Skeletal muscle tissue (tissue), 4 donors: ENCODE results near the gene KY. TPM values are rescaled to one million over a fixed set of nuclear protein-coding genes. Genes with fewer than 3 reads are reported as not detected.

Experiments used
- H3K27ac ChIP-seq: one replicate; pipeline ENCODE4 v1.7.0; 2013; ENCODE audit warnings: mild to moderate bottlenecking, low read depth, low read length, inconsistent platforms
- H3K27me3 ChIP-seq, 3 donors: one replicate each; pipeline ENCODE4 v1.7.0; 2013; ENCODE audit warnings: low read length in 3 of 3; ENCODE audit not compliant: control insufficient read depth in 3 of 3, insufficient read depth in 3 of 3
- H3K36me3 ChIP-seq, 3 donors: one replicate each; pipeline ENCODE4 v1.7.0; 2013; ENCODE audit warnings: low read length in 3 of 3; ENCODE audit not compliant: control insufficient read depth in 3 of 3, insufficient read depth in 3 of 3
- H3K4me1 ChIP-seq, 3 donors: one replicate each; pipeline ENCODE4 v1.7.0; 2013; ENCODE audit warnings: low read length in 3 of 3, mild to moderate bottlenecking in 3 of 3; ENCODE audit not compliant: control insufficient read depth in 3 of 3, insufficient read depth in 3 of 3
- H3K4me3 ChIP-seq, 3 donors: one replicate each; pipeline ENCODE4 v1.7.0; 2013; ENCODE audit warnings: low read length in 3 of 3
- H3K9ac ChIP-seq, 3 donors: one replicate each; pipeline ENCODE4 v1.7.0; 2013; ENCODE audit warnings: low read length in 3 of 3, mild to moderate bottlenecking in 3 of 3, moderate library complexity in 2 of 3, low read depth in 1 of 3
- H3K9me3 ChIP-seq, 3 donors: one replicate each; pipeline ENCODE4 v1.7.0; 2013; ENCODE audit warnings: low read length in 3 of 3; ENCODE audit not compliant: control insufficient read depth in 3 of 3
- total RNA-seq: library from RNA; depleted of rRNA; stranded (reverse); fragments of >200 nt; gene quantifications from one replicate; pipeline ENCODE4 v1.2.3, GENCODE V29; 2014
- donor health status: Osteomylitis.

Gene KY
- total RNA-seq, 1 donor from 2014 or later, result 61.6 TPM

GRCh38 chr3:134658555-134658954 is 7.7 kb upstream of the KY start:
- H3K4me1 ChIP-seq, result peaks cover 23 to 37% (median 32%) of the 10 kb centered on the region in 3 donors
- H3K4me3 ChIP-seq, result no peak overlapping the region
- H3K9ac ChIP-seq, result no peak overlapping the region
- no peaks in the 10 kb centered on the region for H3K27me3 ChIP-seq
- no peaks in the 10 kb centered on the region for H3K9me3 ChIP-seq
- H3K27ac ChIP-seq, result no peak overlapping the region
- H3K36me3 ChIP-seq, result no peaks in the 10 kb centered on the region

DNA sequence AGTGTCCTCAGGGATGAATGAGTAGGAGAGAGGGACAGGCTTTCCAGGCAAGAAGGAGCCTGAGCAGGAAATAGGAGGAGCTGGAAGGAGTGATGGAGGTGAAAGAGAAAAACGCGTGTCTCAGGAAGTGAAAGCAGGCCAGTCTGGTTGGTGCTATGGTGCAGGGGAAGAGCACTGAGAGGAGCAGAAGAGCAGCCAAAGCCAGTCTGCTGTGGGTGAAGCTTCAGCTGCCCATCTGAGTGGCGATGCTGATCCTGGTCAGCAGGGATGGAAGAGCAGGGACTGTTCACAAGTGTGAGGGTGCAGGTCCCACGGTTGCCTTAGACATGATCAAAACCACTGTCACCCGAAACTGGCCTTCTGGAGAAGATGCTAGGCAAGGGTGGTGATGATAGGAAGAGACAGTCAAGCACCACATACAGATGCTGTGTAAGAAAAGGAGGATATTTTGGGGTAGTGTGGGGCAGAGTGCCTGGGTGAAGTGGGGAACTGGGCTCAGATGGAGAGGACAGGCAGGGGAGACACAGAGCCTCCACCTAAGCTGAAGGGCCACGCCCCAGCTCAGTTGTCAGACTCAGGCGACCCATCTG is 5.5 kb upstream of the KY start:
- no peak overlapping the region for H3K9ac ChIP-seq
- peaks cover 31 to 41% (median 37%) of the 10 kb centered on the region in 3 donors for H3K4me1 ChIP-seq
- H3K27ac ChIP-seq, result no peak overlapping the region

GRCh38 chr3:134655706-134656105 is 4.9 kb upstream of the KY start:
- Histone ChIP-seq H3K27me3 (no peaks in the 10 kb centered on the region), H3K27ac (no peak overlapping the region), H3K9me3 (no peaks in the 10 kb centered on the region), H3K9ac (no peak overlapping the region), H3K4me3 (no peak overlapping the region), H3K36me3 (no peaks in the 10 kb centered on the region), H3K4me1 (peaks cover 33 to 44% (median 39%) of the 10 kb centered on the region in 3 donors)

More for the DNA sequence above, 5.5 kb upstream of the KY start:
- no peaks in the 10 kb centered on the region for H3K36me3 ChIP-seq
- no peaks in the 10 kb centered on the region for H3K27me3 ChIP-seq
- H3K4me3 ChIP-seq, result no peak overlapping the region
- H3K9me3 ChIP-seq, result no peaks in the 10 kb centered on the region

DNA sequence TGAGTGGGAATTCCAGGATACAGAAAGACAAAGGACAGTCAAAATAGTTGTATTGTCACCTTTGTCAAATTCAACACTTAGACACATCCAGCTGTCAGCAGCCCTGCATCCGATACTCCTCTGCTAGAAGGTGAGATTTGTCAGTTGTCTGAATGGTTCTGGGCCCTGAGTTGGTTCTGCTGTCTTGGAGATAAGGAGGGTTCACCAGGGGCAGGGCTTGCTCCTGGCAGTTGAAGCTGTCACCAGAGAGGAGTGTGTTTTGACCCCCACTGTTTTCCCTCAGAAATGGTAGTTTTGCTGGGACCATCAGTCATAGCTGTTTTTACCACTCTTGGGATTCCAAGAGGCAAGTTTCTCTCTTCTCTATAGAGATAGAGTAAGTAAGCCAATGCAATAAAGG is 3.2 kb upstream of the KY start:
- no peak overlapping the region for H3K4me3 ChIP-seq
- H3K27ac ChIP-seq, result no peak overlapping the region
- no peaks in the 10 kb centered on the region for H3K36me3 ChIP-seq
- no peaks in the 10 kb centered on the region for H3K9me3 ChIP-seq
- H3K27me3 ChIP-seq, result no peaks in the 10 kb centered on the region
- H3K4me1 ChIP-seq, result peaks cover 40% of the 10 kb centered on the region in 3 donors
- H3K9ac ChIP-seq, result no peak overlapping the region

DNA sequence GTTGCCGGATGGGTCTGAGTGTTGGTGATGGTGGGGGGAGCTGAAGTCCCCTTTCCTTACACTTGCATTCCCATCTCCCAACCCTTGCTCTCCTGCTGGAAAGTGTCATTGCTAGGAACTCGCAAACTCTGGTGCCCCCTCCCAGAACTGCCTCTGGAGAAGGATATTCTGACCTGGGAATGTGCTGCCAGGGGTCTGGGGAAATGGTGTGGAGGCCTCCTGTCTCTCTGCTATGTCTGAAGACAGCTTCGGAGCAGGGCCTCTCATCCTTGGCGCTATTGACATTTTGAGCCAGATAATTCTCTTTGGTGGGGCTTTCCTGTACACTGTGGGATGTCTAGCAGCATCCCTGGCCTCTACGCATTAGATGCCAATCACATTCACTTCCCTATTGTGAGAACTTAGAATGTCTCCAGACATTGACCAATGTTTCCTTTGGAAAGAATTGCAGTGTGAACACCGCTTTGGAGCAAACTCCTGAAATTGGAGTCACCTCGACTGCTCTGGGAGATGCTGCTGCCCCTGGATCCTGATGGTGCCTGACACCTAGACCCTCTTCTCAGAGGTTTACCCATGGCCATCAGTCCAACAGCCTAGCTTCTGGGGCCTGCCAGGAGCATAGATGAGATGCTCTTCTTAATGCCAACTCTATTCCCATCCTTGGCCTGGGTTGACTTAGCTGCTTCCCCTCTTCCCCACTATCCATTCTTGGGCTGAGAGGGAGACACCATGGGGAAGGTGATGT is 2.2 kb upstream of the KY start:
- H3K9ac ChIP-seq, result no peak overlapping the region
- no peaks in the 10 kb centered on the region for H3K36me3 ChIP-seq
- H3K9me3 ChIP-seq, result no peaks in the 10 kb centered on the region
- H3K4me1 ChIP-seq, result peaks cover 40 to 42% (median 40%) of the 10 kb centered on the region in 3 donors
- no peak overlapping the region for H3K4me3 ChIP-seq
- H3K27ac ChIP-seq, result no peak overlapping the region
- H3K27me3 ChIP-seq, result no peaks in the 10 kb centered on the region

GRCh38 chr3:134652409-134652831 is 1.6 kb upstream of the KY start:
- Histone ChIP-seq H3K4me3 (no peak overlapping the region), H3K9me3 (no peaks in the 10 kb centered on the region), H3K4me1 (peaks cover 46 to 48% (median 47%) of the 10 kb centered on the region in 3 donors), H3K27ac (no peak overlapping the region), H3K27me3 (no peaks in the 10 kb centered on the region), H3K9ac (no peak overlapping the region), H3K36me3 (peaks cover 0 to 4% (median 0%) of the 10 kb centered on the region in 3 donors)

- Histone ChIP-seq H3K36me3 (peaks cover 0 to 5% (median 4%) of the 10 kb centered on the region in 3 donors), H3K27me3 (no peaks in the 10 kb centered on the region), H3K9me3 (no peaks in the 10 kb centered on the region), H3K4me3 (peak overlapping the region; percentile 78 to 87 (median 85)), H3K4me1 (peaks cover 55 to 58% (median 56%) of the 10 kb centered on the region in 3 donors), H3K27ac (peak overlapping the region; percentile 80), H3K9ac (peak overlapping the region; percentile 82 to 89 (median 88))
These were observed 672 bp upstream of the KY start for GRCh38 chr3:134651347-134652041.

DNA sequence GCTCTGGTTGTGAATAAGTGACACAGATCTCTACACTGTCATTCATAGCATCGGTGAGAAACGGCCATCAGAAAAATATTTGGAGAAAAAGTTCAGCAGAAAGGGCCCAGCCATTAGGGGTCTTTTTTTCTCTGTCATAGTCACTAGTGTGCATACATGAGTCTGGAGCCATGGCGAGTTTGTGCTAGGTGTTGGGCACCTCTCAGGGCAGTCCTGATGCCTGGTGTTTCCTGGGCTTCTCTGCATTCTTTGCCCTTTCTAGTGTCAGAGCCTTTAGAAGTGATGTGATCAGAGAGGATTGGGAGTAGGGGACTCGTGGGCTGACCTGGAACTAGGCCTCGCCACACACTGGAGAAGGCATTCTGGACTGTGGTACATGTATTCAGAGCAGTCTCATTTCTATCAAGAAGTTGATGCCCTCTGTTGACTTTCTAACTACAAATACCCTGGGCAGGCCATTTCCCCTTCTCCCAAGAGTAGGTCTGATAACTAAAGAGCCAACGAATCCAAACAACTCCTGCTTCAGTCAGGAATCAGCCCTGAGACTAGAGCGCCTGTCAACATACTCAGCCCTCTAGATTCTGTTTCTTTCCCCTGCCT is 1.6 kb downstream of the KY start:
- no peaks in the 10 kb centered on the region for H3K9me3 ChIP-seq
- H3K4me3 ChIP-seq, result peak overlapping the region in 2 of 3 donors; percentile 78 to 85
- H3K27me3 ChIP-seq, result no peaks in the 10 kb centered on the region
- peaks cover 0 to 16% (median 4%) of the 10 kb centered on the region in 3 donors for H3K36me3 ChIP-seq
- H3K4me1 ChIP-seq, result peaks cover 77 to 80% (median 78%) of the 10 kb centered on the region in 3 donors
- no peak overlapping the region for H3K27ac ChIP-seq
- peak overlapping the region; percentile 82 to 89 (median 88) for H3K9ac ChIP-seq

- Histone ChIP-seq H3K4me3 (peak overlapping the region; percentile 13 to 85 (median 32)), H3K9ac (peak overlapping the region in 1 of 3 donors; percentile 61), H3K36me3 (peaks cover under 1 to 18% (median 8%) of the 10 kb centered on the region in 3 donors), H3K4me1 (peaks cover 85 to 91% (median 86%) of the 10 kb centered on the region in 3 donors), H3K27ac (no peak overlapping the region), H3K9me3 (no peaks in the 10 kb centered on the region), H3K27me3 (no peaks in the 10 kb centered on the region)
These were observed 2.7 kb downstream of the KY start for GRCh38 chr3:134647902-134648760.
